Mesendoderm (in vitro differentiated cells): ENCODE results near the gene LRCH1.

Experiments used
- DNase-seq: peaks from one replicate; pipeline ENCODE4 v3.0.0; 2013
- H2AK5ac ChIP-seq: 2 replicates; pipeline ENCODE4 v1.6.1; 2013; ENCODE audit warnings: low read length, inconsistent platforms
- H2BK120ac ChIP-seq: 2 replicates; pipeline ENCODE4 v1.6.1; 2013; ENCODE audit warnings: low read depth, mild to moderate bottlenecking, low read length, moderate library complexity, mixed read lengths
- H2BK15ac ChIP-seq: replicated peaks from 2 replicates; pipeline ENCODE4 v1.6.1; 2013; ENCODE audit warnings: low read depth, mild to moderate bottlenecking, moderate library complexity
- H2BK5ac ChIP-seq: 2 replicates; pipeline ENCODE4 v1.6.1; 2013; ENCODE audit warnings: low read length, inconsistent platforms
- H3K18ac ChIP-seq: 2 replicates; pipeline ENCODE4 v1.6.1; 2013; ENCODE audit warnings: mild to moderate bottlenecking, low read length, mixed read lengths
- H3K23ac ChIP-seq: one replicate; pipeline ENCODE4 v1.6.1; 2013; ENCODE audit warnings: low read length
- H3K27ac ChIP-seq: 2 replicates; pipeline ENCODE4 v1.5.1; 2013; ENCODE audit warnings: low read depth, mild to moderate bottlenecking, inconsistent platforms, low read length, moderate library complexity
- H3K27me3 ChIP-seq: 2 replicates; pipeline ENCODE4 v1.6.1; 2013; ENCODE audit warnings: low read length, control low read depth, mild to moderate bottlenecking, inconsistent platforms; ENCODE audit not compliant: insufficient read depth, poor library complexity
- H3K36me3 ChIP-seq: 2 replicates; pipeline ENCODE4 v1.6.1; 2013; ENCODE audit warnings: low read length, inconsistent platforms; ENCODE audit not compliant: control insufficient read depth, insufficient read depth
- H3K4ac ChIP-seq: one replicate; pipeline ENCODE4 v1.6.1; 2013; ENCODE audit warnings: low read depth, mild to moderate bottlenecking, low read length, moderate library complexity
- H3K4me1 ChIP-seq: 2 replicates; pipeline ENCODE4 v1.6.1; 2013; ENCODE audit warnings: low read depth, low read length, inconsistent platforms; ENCODE audit not compliant: control insufficient read depth
- H3K4me2 ChIP-seq: 2 replicates; pipeline ENCODE4 v1.6.1; 2013; ENCODE audit warnings: low read length
- H3K4me3 ChIP-seq: 2 replicates; pipeline ENCODE4 v1.5.1; 2013; ENCODE audit warnings: mild to moderate bottlenecking, low read length
- H3K56ac ChIP-seq: one replicate; pipeline ENCODE4 v1.6.1; 2013; ENCODE audit warnings: low read length
- H3K79me1 ChIP-seq: 2 replicates; pipeline ENCODE4 v1.6.1; 2013; ENCODE audit warnings: low read length, inconsistent platforms
- H3K79me2 ChIP-seq: 2 replicates; pipeline ENCODE4 v1.6.1; 2013; ENCODE audit warnings: mild to moderate bottlenecking, low read length; ENCODE audit not compliant: control insufficient read depth, insufficient read depth
- H3K9ac ChIP-seq: 2 replicates; pipeline ENCODE4 v1.6.1; 2013; ENCODE audit warnings: low read length, inconsistent platforms
- H4K5ac ChIP-seq: one replicate; pipeline ENCODE4 v1.6.1; 2013; ENCODE audit warnings: low read length
- H4K8ac ChIP-seq: one replicate; pipeline ENCODE4 v1.6.1; 2013; ENCODE audit warnings: low read depth, mild to moderate bottlenecking, control low read depth, low read length, moderate library complexity
- WGBS: extraction: QIAGEN DNeasy Blood & Tissue Kit; methylation state at CpG from one replicate; pipeline ENCODE4 v1.1.7; 2013; ENCODE audit warnings: low lambda C conversion rate, missing lambda C conversion rate; ENCODE audit not compliant: insufficient coverage; ENCODE audit errors: extremely low coverage; 5-methylcytosine and 5-hydroxymethylcytosine counted together

LRCH1 gene

GRCh38 chr13:46747031-46747820 lies 194.3 kb downstream of the LRCH1 start:
- Histone ChIP-seq H4K8ac (no peak overlapping the region), H3K79me1 (no peaks in the 10 kb centered on the region), H2AK5ac (no peak overlapping the region), H3K56ac (no peak overlapping the region), H3K18ac (no peak overlapping the region), H3K27ac (no peak overlapping the region), H3K36me3 (no peaks in the 10 kb centered on the region), H2BK15ac (no peak overlapping the region), H3K79me2 (no peaks in the 10 kb centered on the region), H4K5ac (no peak overlapping the region), H2BK120ac (no peak overlapping the region), H3K9ac (no peak overlapping the region), H2BK5ac (no peak overlapping the region), H3K4me1 (no peaks in the 10 kb centered on the region), H3K4ac (no peak overlapping the region), H3K4me2 (no peak overlapping the region), H3K23ac (no peak overlapping the region), H3K27me3 (no peaks in the 10 kb centered on the region), H3K4me3 (no peak overlapping the region)
- no peak for DNase-seq
- no CpG with 5 or more reads among the region's 8 CpGs for WGBS

GRCh38 chr13:46748300-46748699 lies 195.3 kb downstream of the LRCH1 start:
- H3K4me1 ChIP-seq: no peaks in the 10 kb centered on the region
- H2BK15ac ChIP-seq: no peak overlapping the region
- H3K23ac ChIP-seq: no peak overlapping the region
- no peak overlapping the region for H3K4me3 ChIP-seq
- H3K79me2 ChIP-seq: no peaks in the 10 kb centered on the region
- H3K27me3 ChIP-seq: no peaks in the 10 kb centered on the region
- no peak overlapping the region for H2AK5ac ChIP-seq
- H4K5ac ChIP-seq: no peak overlapping the region
- DNase-seq: peak; percentile 20
- H3K4ac ChIP-seq: no peak overlapping the region
- H3K79me1 ChIP-seq: no peaks in the 10 kb centered on the region
- no peak overlapping the region for H3K27ac ChIP-seq
- H2BK5ac ChIP-seq: no peak overlapping the region
- no peaks in the 10 kb centered on the region for H3K36me3 ChIP-seq
- WGBS: no CpG with 5 or more reads among the region's 4 CpGs
- H2BK120ac ChIP-seq: no peak overlapping the region
- H3K18ac ChIP-seq: no peak overlapping the region
- no peak overlapping the region for H3K4me2 ChIP-seq
- no peak overlapping the region for H4K8ac ChIP-seq
- no peak overlapping the region for H3K56ac ChIP-seq
- no peak overlapping the region for H3K9ac ChIP-seq

GRCh38 chr13:46749951-46750350 lies 197.0 kb downstream of the LRCH1 start:
- no peak for DNase-seq
- Histone ChIP-seq H2BK120ac (no peak overlapping the region), H3K79me1 (no peaks in the 10 kb centered on the region), H3K36me3 (no peaks in the 10 kb centered on the region), H3K18ac (no peak overlapping the region), H3K4ac (no peak overlapping the region), H3K27ac (no peak overlapping the region), H4K5ac (no peak overlapping the region), H3K4me1 (no peaks in the 10 kb centered on the region), H2BK15ac (no peak overlapping the region), H3K4me3 (no peak overlapping the region), H3K79me2 (no peaks in the 10 kb centered on the region), H2AK5ac (no peak overlapping the region), H3K56ac (no peak overlapping the region), H3K27me3 (no peaks in the 10 kb centered on the region), H3K4me2 (no peak overlapping the region), H3K23ac (no peak overlapping the region), H2BK5ac (no peak overlapping the region), H4K8ac (no peak overlapping the region), H3K9ac (no peak overlapping the region)
- no CpG with 5 or more reads among the region's 2 CpGs for WGBS

GRCh38 chr13:46751811-46752635 lies 199.1 kb downstream of the LRCH1 start:
- Histone ChIP-seq H3K27ac (no peak overlapping the region), H3K4me3 (no peak overlapping the region), H2AK5ac (no peak overlapping the region), H3K56ac (no peak overlapping the region), H2BK15ac (no peak overlapping the region), H4K5ac (no peak overlapping the region), H3K4me1 (no peaks in the 10 kb centered on the region), H3K79me1 (no peaks in the 10 kb centered on the region), H3K4me2 (no peak overlapping the region), H3K4ac (no peak overlapping the region), H3K18ac (no peak overlapping the region), H4K8ac (no peak overlapping the region), H3K27me3 (no peaks in the 10 kb centered on the region), H3K79me2 (no peaks in the 10 kb centered on the region), H3K36me3 (no peaks in the 10 kb centered on the region), H2BK120ac (no peak overlapping the region), H3K23ac (no peak overlapping the region), H3K9ac (no peak overlapping the region), H2BK5ac (no peak overlapping the region)
- DNase-seq: no peak
- WGBS: no CpG with 5 or more reads among the region's 7 CpGs

DNA sequence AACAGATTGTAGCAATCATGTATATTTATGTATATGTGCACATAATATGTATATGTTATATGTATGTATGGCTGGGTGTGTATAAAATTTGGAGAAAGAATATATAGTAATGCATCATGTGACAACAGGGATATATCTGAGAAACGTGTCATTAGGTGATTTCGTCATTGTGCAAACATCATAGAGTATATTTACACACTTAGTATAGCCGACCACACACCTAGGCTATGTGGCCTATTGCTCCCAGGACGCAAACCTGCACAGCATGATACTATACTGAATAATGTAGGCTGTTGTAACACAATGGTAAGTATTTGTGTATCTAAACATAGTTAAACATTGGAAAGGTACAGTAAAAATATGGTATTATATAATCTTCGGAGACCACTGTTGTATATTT lies 200.2 kb downstream of the LRCH1 start:
- Histone ChIP-seq H3K36me3 (no peaks in the 10 kb centered on the region), H3K27ac (no peak overlapping the region), H3K4me3 (no peak overlapping the region), H2BK15ac (no peak overlapping the region), H3K79me2 (no peaks in the 10 kb centered on the region), H4K5ac (no peak overlapping the region), H4K8ac (no peak overlapping the region), H3K27me3 (no peaks in the 10 kb centered on the region), H3K4ac (no peak overlapping the region), H3K4me2 (no peak overlapping the region), H2BK5ac (no peak overlapping the region), H3K23ac (no peak overlapping the region), H3K56ac (no peak overlapping the region), H3K18ac (no peak overlapping the region), H3K79me1 (no peaks in the 10 kb centered on the region), H2AK5ac (no peak overlapping the region), H2BK120ac (no peak overlapping the region), H3K9ac (no peak overlapping the region), H3K4me1 (no peaks in the 10 kb centered on the region)
- no CpG with 5 or more reads among the region's 5 CpGs for WGBS
- DNase-seq: no peak
